Measurements from ENCODE around the gene HOXA6.

Gene HOXA6

GRCh38 chr7:27184337-27185012 is 36.9 kb upstream of the HOXA6 start:
- DNase-seq (ENCODE audit: low spot score), result no peak

DNA sequence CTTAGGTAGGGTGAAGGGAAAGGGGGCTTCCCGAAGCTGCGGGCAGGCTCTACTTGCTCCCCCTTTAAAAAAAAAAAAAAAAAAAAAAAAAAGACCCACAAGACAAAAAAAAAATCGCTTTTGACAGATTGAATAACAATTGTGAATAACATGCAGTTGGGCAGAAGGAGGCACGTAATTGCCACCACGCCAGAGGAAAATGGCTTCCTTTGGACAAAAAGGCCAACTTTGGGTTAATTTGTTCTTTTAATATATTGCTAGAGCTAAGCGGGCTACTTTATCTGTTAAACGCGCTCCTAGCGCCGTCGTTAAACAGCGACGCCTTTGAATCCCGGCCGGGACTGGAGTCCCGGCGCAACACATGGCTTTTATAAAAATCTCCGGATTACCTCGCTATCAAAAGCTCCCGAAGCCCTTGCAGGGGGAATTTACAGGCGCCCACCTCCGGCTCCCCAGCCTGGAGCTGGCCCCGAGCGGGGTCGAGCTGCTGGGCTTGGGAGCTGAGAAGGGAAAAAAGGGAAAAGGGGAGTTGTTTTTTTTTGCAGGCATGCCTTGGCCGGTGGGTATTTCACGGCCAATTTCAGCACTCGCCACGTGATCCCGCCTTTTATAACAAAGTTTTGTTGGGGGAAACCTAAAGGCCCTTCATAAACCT is 36.2 kb upstream of the HOXA6 start:
- no peak for DNase-seq (ENCODE audit: low spot score)

DNA sequence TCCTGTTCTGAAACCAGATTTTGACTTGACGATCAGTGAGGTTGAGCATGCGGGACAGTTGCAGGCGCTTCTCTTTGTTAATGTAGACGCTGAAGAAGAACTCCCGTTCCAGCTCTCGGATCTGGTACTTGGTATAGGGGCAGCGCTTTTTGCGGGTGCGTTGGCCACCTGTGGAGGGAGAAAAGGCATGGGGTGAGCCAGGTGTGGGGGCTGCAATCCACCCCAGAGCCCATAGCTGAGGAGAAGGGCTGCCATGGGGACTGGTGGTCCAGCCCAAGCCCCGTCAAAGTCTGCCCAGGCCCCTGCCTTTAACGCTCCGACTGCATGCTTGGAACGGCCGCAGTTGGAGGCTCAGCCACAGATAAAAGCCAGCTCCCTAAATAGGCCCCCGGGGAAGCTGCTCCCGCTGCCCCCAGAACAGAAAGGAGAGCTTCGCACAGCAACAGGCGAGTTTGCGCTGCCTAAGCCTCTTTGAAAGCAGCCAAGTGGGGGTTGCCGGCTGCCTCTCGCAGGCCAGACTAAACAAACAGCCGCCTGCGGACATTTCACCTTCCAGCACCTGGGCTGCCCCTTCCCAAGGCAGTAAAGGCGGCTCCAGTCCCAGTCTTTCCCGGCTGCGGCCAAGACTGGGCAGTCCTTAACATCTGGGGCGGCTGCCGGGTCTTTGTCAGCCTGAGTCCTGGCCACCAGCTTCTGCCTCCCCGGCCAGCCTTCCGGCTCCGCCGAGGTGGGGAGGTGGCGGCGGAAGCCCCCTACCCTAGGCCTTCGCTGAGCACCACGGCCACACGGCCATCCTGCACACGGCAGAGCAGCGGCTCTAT is 35.5 kb upstream of the HOXA6 start:
- no peak for DNase-seq (ENCODE audit: low spot score)

DNA sequence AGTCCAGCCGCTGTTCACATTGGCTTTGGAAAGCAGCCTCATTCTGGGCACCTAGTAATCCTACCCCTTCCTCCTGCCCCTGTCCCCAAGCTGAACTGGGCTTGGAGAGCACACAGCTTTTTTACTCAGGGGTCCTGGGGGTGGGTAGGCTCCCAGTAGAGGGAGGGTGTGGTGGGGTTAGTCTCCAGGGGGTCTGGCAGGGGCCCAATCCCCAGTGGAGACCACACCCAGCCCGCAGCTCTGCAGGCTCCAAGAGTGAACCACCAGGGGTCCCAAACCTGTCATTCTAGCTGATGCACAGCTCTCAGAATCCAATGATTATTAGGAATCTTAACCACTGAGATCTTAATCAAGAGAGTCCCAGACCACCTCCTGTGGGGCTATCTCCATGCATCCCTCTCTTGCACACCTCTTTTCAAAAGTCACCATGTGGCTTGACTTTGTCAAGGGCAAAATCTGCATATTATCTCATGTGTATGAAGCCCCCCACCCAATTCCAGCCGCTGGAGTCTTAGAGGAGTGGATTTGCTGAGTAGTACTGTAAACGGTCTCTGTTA is 34.8 kb upstream of the HOXA6 start:
- DNase-seq (ENCODE audit: low spot score), result no peak

DNA sequence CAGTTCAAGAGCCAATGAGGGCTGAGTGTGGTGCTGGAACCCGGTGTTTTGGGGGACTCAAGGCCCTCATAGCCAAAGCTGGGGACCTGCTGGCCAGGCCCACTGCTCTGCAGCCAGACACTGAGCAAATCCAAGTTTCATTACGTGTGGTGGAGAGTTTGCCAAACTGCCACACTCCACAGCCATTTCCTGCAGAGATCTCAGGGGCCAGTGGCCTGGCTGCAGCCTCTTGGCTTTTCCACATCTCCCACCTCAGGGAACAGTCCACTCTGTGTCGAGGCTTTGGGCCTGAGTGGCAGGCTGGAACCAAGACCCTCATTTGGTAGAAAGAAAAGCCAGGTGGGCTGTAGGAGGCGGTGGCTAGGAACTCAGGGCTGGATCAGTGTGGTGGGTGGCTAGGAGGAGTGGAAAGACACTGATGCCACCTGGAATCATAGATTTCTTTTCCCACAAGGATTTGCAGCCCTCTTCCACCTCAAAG is 34.3 kb upstream of the HOXA6 start:
- no peak for DNase-seq (ENCODE audit: low spot score)

DNA sequence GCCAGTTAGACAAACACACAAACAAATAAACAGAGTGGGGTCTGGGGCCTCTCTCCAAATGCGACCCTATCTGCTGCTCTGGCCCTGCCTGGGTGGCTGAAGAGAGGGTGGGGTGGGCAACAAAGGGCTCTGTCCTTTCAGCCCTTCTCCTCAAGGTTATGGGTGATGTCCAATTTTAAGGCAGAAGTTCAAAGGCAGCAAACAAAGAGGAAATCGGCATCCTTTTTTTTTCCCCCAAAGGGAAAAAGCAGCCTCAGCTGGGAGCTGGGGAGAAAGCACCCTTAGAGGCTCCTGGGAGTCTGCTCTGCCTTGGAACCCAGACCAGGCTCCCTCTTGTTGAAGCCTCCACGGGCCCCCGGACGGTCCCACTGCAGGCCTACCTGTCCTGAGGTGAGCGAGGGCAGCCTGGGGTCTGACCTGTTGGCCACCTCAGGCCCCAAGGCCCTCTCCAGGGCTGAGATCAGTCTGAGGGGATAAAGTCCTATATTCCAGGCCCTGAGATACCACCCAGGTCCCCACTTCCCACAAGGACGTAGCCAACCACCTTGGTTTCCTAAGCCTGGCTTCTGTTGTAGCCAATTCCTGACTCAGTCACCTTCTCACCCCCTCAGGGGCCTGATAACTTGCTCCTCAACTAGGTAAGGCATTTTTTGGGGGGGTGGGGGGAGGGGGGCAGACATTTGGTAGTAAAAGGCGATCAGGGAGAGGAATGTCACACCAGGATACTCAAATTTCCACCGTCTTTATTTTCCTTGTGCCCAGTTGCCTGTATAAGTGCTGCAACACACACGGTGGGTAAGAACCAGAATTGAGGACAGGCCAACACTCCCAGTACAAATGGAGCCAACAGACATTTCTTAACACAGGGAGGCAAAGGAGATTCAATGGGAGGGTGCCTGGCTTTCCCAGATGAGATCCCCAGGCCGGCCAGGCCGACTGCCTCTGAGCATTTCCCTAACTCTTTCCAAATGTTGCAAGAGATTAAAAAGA is 33.2 kb upstream of the HOXA6 start:
- no peak for DNase-seq (ENCODE audit: low spot score)

GRCh38 chr7:27179503-27180430 is 32.2 kb upstream of the HOXA6 start:
- DNase-seq (ENCODE audit: low spot score), result peak; percentile 28

DNA sequence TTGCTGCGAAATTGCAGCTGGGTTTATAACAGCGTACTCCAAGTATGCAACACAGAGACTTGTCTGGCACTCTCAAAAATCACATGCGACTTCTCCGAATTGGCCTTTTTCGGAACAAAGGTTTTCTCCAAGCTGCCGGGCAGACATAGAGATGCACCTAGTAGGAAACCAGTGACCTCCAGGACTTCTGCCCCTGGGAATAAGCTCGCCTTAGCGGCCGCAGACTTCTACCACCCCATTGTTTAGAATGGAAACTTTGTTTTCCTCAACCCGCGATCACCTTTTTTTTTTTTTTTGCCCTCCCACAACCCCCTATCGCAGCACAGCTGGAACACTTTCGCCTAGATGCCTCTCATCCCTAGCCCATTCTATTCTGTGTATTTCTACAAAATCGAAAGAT is 31.5 kb upstream of the HOXA6 start:
- DNase-seq (ENCODE audit: low spot score), result no peak

GRCh38 chr7:27178366-27178765 is 30.8 kb upstream of the HOXA6 start:
- no peak for DNase-seq (ENCODE audit: low spot score)

GRCh38 chr7:27177795-27178320 is 30.3 kb upstream of the HOXA6 start:
- no peak for DNase-seq (ENCODE audit: low spot score)

GRCh38 chr7:27176962-27177794 is 29.6 kb upstream of the HOXA6 start:
- DNase-seq (ENCODE audit: low spot score), result no peak

- no peak for DNase-seq (ENCODE audit: low spot score)
Observed at GRCh38 chr7:27176524-27176845, 28.9 kb upstream of the HOXA6 start.

DNA sequence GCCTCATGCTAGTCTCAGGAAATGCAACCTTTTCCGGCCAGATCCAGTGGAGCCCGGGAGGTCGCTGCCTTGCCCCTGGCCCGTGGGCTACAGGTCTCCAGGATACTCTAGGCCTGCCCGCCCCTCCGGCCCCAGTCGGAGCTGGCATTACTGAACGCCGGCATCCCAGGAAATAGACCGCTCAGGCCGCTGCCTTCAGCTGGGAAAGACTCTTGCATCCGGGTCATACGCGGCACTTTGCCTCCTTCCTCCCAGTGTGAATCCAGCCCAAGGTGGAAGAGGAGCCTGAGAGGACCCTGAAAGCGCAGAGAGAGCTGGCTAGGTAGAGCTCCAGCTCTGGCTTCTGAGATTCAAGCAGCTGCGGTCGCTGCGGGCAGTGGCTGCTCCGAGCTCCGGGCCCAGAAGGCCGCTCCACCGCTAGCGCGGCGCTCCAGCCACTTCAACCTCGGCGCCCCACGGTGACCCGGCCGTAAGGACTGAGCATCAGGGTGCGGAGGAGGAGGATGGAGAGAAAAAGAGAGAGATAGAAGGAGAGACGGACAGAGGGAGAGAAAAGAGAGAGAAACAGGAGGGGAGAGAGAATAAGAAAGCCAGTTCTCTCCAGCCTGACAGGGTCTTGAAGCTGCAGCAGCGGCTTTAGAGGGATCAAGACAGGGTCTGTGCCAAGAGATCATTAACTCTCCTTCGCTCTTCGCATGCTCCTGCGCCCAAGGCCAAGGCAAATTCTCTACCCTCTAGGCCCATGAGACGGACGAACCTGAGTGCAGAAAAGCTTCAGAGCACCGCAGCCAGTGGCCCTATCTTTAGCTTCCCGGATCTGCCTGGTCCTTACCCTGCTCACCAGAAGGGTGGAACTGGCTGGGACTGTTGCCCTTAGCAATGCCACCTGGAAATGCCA is 28.3 kb upstream of the HOXA6 start:
- DNase-seq (ENCODE audit: low spot score), result no peak

- DNase-seq (ENCODE audit: low spot score), result no peak
Observed at GRCh38 chr7:27174874-27175625, 27.5 kb upstream of the HOXA6 start.

DNA sequence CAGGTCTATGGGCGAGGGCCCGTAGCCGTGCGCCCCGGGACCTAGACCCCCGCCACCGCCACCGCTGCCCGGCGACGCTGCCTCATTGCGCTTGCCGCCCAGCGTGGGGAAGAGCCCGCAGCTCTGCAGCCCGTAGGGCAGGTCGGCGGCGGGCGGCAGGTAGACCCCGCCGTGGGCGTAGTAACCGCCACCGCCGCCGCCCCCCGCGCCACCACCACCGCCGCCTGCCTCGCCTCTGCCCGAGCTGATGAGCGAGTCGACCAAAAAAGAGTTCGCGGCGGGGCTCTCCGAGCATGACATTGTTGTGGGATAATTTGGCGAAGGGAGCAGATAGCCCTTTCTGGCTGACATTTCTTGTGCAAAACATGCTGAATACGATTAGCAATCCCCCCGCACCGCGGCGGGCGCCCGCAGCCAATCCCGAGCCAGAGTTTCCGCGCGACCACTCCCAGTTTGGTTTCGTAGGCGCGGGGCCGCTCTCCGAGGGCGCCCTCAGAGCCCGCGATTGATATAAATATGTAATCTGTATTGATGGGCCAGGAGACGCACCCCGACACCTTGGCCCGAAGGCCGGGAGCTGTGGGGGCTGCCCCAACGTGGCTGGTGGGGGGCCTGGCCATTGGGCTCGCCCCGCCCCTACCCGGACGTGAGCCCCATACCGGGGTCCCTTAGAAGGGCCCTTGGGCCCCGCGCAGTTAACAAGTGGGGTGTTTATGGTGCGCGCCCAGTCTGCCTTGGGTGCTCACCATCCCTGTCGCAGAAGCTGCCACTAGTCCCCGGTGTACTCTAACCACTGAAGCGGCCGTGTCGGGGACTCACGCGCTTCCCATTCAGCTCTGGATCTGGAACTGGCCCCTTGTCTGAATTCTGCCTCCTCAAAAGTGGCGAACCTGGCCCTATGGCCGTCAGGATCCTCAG is 26.6 kb upstream of the HOXA6 start, which contains the start of gene HOXA10:
Gene HOXA10, minus strand, starts transcription at position 365 of the 918 bp plus-strand sequence. Its CDS starts 14 bp downstream, at position 351.
- no peak for DNase-seq (ENCODE audit: low spot score)

DNA sequence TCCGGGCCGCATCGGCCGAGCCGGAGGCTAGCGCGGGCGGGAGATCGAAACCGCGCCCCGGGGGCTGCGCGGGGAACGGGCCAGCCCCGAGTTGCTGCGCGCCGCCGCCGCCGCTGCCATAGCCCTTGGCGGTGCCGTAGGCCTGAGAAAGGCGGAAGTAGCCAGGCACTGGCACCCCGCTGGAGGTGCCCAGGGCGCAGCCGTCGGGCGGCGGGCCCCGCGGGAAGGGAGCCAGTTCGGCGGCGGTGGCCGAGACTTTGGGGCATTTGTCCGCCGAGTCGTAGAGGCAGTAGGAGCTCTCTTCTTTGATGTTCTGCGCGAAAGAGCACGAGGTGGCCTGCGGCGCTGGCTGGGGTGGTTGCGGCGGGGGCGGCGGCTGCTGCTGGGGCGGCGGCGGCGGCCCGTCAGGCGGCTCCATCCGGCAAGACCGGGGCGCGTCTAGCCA is 26.0 kb upstream of the HOXA6 start:
- DNase-seq (ENCODE audit: low spot score), result no peak

Measured in hematopoietic multipotent progenitor cell treated with erythropoietin and hydrocortisone succinate and interleukin-3 and kit ligand, for 17 days (in vitro differentiated cells).